CD4-positive, alpha-beta T cell treated with Interferon gamma for 1 hour (primary cell): Measurements from ENCODE around the gene DHRS4.

Experiments
- DNase-seq: peaks from one replicate; pipeline ENCODE4 v3.0.0-alpha.2; 2020

Gene DHRS4

GRCh38 chr14:23953464-23954278 lies at the start of gene DHRS4:
TSS of gene DHRS4 (plus strand) at chr14:23953770. CDS start at chr14:23953789, 19 bp downstream.
- DNase-seq: peak; percentile 80

GRCh38 chr14:23910101-23910875 lies 43.3 kb upstream of the DHRS4 start:
- DNase-seq: no peak

GRCh38 chr14:23910876-23911210 lies 42.7 kb upstream of the DHRS4 start:
- DNase-seq: no peak

- DNase-seq: no peak
Measured at GRCh38 chr14:23915559-23915958, 38.0 kb upstream of the DHRS4 start.

GRCh38 chr14:23916004-23916403 lies 37.6 kb upstream of the DHRS4 start:
- DNase-seq: no peak

- DNase-seq: no peak
Measured at GRCh38 chr14:23916446-23916845, 37.1 kb upstream of the DHRS4 start.

- DNase-seq: no peak
Measured at GRCh38 chr14:23922545-23922944, 31.0 kb upstream of the DHRS4 start.

- DNase-seq: no peak
Measured at GRCh38 chr14:23925523-23926075, 28.0 kb upstream of the DHRS4 start.

GRCh38 chr14:23926543-23926942 lies 27.0 kb upstream of the DHRS4 start:
- no peak for DNase-seq

GRCh38 chr14:23929136-23929535 lies 24.4 kb upstream of the DHRS4 start:
- no peak for DNase-seq

- DNase-seq: peak; percentile 67
Measured at GRCh38 chr14:23929822-23930294, 23.7 kb upstream of the DHRS4 start.

GRCh38 chr14:23930742-23931141 lies 22.8 kb upstream of the DHRS4 start:
- no peak for DNase-seq

- no peak for DNase-seq
Measured at GRCh38 chr14:23931721-23932289, 21.8 kb upstream of the DHRS4 start.

- DNase-seq: no peak
Measured at GRCh38 chr14:23932639-23933038, 20.9 kb upstream of the DHRS4 start.

GRCh38 chr14:23933108-23933741 lies 20.3 kb upstream of the DHRS4 start:
- no peak for DNase-seq

GRCh38 chr14:23933742-23934128 lies 19.8 kb upstream of the DHRS4 start:
- DNase-seq: no peak

GRCh38 chr14:23935158-23935557 lies 18.4 kb upstream of the DHRS4 start:
- no peak for DNase-seq

- no peak for DNase-seq
Measured at GRCh38 chr14:23936084-23936829, 17.3 kb upstream of the DHRS4 start.

GRCh38 chr14:23937203-23937602 lies 16.4 kb upstream of the DHRS4 start:
- DNase-seq: no peak

- DNase-seq: no peak
Measured at GRCh38 chr14:23938823-23939222, 14.7 kb upstream of the DHRS4 start.

- no peak for DNase-seq
Measured at GRCh38 chr14:23939607-23940326, 13.8 kb upstream of the DHRS4 start.

GRCh38 chr14:23941230-23941629 lies 12.3 kb upstream of the DHRS4 start:
- DNase-seq: no peak
